Measurements from ENCODE around the gene CHFR.
"Not testable (repeated sequence)": the region's sequence is repeated elsewhere in the genome, so short reads cannot be mapped to it uniquely, and the experiment has no call there.

Gene CHFR

GRCh38 chr12:132887513-132888351 is at the start of gene CHFR:
CHFR (minus strand) TSS chr12:132887605; CDS start chr12:132887328, 277 bp downstream.
- peak; percentile 89 to 91 for DNase-seq (ENCODE audit: low read depth in 2 of 2)

GRCh38 chr12:132936921-132937320 is 49.5 kb upstream of the CHFR start:
- not testable (repeated sequence) for DNase-seq (ENCODE audit: low read depth in 2 of 2)

- DNase-seq (ENCODE audit: low read depth in 2 of 2), result no peak
Measured at GRCh38 chr12:132936163-132936562, 48.8 kb upstream of the CHFR start.

- DNase-seq (ENCODE audit: low read depth in 2 of 2), result no peak
Measured at GRCh38 chr12:132926415-132926833, 39.0 kb upstream of the CHFR start.

GRCh38 chr12:132925597-132926414 is 38.4 kb upstream of the CHFR start:
- no peak for DNase-seq (ENCODE audit: low read depth in 2 of 2)

- DNase-seq (ENCODE audit: low read depth in 2 of 2), result no peak
Measured at GRCh38 chr12:132924356-132924755, 37.0 kb upstream of the CHFR start.

GRCh38 chr12:132923356-132923909 is 36.0 kb upstream of the CHFR start:
- no peak for DNase-seq (ENCODE audit: low read depth in 2 of 2)

GRCh38 chr12:132922676-132923075 is 35.3 kb upstream of the CHFR start:
- DNase-seq (ENCODE audit: low read depth in 2 of 2), result no peak

GRCh38 chr12:132921685-132922084 is 34.3 kb upstream of the CHFR start:
- DNase-seq (ENCODE audit: low read depth in 2 of 2), result no peak

- DNase-seq (ENCODE audit: low read depth in 2 of 2), result no peak
Measured at GRCh38 chr12:132918680-132919079, 31.3 kb upstream of the CHFR start.

GRCh38 chr12:132909030-132909368 is 21.6 kb upstream of the CHFR start:
- DNase-seq (ENCODE audit: low read depth in 2 of 2), result no peak

GRCh38 chr12:132908145-132909029 is 21.0 kb upstream of the CHFR start:
- DNase-seq (ENCODE audit: low read depth in 2 of 2), result peak; percentile 92 to 95

GRCh38 chr12:132907789-132908144 is 20.4 kb upstream of the CHFR start:
- DNase-seq (ENCODE audit: low read depth in 2 of 2), result not testable (repeated sequence)

GRCh38 chr12:132907216-132907615 is 19.8 kb upstream of the CHFR start:
- no peak for DNase-seq (ENCODE audit: low read depth in 2 of 2)

- peak; percentile 85 to 90 for DNase-seq (ENCODE audit: low read depth in 2 of 2)
Measured at GRCh38 chr12:132904718-132905328, 17.4 kb upstream of the CHFR start.

- DNase-seq (ENCODE audit: low read depth in 2 of 2), result no peak
Measured at GRCh38 chr12:132899033-132899432, 11.6 kb upstream of the CHFR start.

GRCh38 chr12:132888852-132889251 is 1.4 kb upstream of the CHFR start:
- DNase-seq (ENCODE audit: low read depth in 2 of 2), result no peak

- no peak for DNase-seq (ENCODE audit: low read depth in 2 of 2)
Measured at GRCh38 chr12:132886529-132887477, 602 bp downstream of the CHFR start.

- no peak for DNase-seq (ENCODE audit: low read depth in 2 of 2)
Measured at GRCh38 chr12:132881818-132882217, 5.6 kb downstream of the CHFR start.

GRCh38 chr12:132874620-132875019 is 12.8 kb downstream of the CHFR start:
- not testable (repeated sequence) for DNase-seq (ENCODE audit: low read depth in 2 of 2)

All from stimulated activated CD8-positive, alpha-beta memory T cell treated with anti-CD3 and anti-CD28 coated beads, Interleukin-2, amount 100 ng/mL, for 48 hours (primary cell).